ENCODE measurements around the gene RNASE1.
"Not testable (repeated sequence)": the region's sequence is repeated elsewhere in the genome, so short reads cannot be mapped to it uniquely, and the experiment has no call there.

RNASE1 gene

DNA sequence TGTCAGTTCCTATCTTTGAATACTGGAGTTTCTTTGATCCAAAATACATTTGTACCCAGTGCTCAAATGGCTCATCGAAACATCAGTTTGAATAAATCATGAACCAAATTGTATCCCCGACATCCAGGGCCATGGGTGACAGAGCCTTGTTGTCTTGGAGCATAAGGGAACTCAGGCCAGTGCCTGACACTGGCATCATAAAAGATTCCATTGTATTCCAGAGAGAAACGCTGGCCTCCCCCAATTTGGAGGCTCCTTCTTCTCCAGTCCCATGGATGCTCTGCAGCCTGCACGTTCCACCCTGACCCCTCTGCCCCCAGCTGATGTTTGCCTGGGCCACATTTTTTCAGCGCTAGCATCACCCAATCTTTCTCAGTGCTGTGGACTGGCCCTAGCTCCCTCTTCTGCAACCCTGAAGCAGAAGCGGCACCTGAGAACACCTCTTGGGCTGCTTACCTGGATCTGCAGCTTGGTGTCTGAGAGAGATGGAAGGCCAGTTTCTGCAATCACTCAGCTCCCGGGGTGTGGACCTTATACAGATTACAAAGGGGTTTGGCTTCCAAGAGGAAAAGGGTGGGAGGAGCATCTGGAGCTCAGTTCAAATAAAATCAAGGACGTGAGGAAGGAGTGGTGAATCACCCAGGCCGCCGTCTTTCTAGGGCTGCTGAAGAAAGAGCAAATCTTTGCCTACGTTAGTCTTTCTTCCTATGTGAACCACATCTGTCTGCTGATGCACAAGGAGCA, at the start of gene RNASE1:
RNASE1 (minus strand) TSS at position 504 of the 744 bp plus-strand sequence. CDS start 776 bp downstream, outside the sequence.
- no peak for DNase-seq

DNA sequence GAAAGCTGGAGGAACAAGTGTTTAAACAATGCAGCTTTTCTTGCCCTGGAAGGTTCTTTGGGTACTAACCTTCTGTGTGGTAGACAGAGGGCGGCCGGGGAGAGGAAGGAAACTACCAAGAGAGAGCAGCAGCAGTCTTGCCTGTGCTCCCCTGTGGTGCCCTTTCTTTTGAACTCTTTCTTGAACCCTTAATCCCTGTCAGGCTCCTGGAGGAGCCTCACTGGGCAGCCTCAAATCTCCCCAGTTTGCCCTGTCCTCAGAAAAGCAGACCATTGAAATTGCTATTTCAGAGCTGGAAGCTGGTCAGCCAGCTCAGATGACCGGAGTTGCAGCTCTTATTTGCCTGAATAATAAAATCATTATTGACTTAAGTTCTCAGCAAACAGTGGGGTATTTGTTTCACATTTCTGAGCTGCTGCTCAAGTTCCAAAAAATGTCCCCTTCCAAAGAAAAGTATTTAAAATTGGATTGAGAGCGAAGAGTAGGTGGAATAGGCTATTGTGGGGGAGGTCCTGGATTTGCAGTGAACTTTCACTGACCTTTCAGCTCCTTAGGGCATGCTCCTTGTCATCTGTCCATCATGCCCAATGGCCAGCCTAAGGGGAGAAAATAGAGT, 46.4 kb upstream of the RNASE1 start:
- no peak for DNase-seq

DNA sequence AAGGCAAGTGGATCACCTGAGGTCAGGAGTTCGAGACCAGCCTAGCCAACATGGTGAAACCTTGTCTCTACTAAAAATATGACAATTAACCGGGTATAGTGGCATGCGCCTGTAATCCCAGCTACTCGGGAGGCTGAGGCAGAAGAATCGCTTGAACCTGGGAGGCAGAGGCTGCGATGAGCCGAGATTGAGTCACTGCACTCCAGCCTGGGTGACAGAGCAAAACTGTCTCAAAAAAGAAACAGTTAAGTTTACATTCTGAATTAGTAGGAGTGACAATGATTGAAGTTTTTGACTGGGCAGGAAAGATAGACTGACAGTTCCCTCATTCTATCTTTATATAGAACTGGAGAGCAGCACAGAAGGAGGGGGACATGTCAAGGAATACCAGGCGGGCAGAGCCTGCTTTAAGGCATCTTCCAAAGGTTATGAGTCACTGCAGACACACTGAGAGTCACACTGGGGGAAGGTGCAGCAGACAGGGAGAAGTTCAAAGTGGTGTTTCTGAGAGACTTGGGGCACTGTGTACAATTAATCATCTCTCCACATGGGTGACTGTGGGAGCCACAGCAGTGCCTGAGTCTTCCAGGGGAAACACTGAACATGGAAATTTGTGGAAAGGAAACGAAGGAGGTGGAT, 45.8 kb upstream of the RNASE1 start:
- no peak for DNase-seq

DNA sequence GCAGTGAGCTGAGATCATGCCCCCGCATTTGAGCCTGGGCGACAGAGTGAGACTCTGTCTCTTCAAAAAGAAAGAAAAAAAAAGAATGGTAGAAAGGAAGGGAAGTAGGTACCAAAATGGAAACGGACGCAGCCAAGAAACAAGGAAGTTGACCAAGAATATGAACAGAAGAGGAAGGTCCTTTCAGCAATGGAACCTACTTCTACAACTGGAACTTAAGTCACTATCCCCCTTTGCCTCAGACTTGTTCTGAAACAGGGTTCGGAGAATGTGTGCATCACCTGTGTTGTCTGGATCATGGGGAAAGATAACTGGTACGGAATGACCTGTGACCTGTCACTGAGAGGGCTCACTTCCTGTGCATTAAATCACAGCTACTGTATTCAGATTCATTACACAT, 43.9 kb upstream of the RNASE1 start:
- no peak for DNase-seq

DNA sequence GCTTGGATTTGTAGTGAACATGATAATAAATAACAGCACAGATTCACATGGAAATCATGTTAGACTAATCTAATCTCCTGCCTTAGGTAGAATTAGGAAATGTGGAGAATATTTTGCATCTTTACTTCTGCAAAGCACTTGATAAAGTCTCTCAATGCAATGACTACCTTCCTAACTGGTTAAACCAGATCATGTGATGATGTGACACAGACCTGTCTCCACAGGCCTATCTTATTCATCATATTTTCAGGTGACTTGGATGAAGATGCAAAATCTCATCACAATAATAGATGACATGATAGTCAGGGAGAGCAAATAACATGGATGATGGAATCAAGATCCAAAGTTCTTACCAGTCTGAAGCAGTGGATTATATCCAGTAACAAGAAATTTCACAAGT, 38.5 kb upstream of the RNASE1 start:
- no peak for DNase-seq

DNA sequence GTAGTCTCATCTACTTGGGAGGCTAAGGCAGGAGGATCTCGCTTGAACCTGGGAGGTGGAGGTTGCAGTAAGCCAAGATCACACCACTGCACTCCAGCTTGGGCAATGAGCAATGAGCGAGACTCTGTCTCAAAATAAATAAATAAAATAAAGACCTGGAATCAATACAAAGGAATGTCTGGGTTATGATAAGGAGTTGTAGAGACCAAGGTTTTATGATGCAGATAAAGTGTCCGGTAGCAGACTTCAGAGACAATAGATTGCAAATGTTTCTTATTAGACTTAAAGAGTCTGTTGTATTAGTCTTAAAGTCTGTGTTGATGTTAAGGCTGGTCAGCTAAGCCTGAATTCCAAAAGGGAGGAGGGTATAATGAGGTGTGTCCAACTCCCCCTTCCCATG, 35.2 kb upstream of the RNASE1 start:
- DNase-seq: no peak

DNA sequence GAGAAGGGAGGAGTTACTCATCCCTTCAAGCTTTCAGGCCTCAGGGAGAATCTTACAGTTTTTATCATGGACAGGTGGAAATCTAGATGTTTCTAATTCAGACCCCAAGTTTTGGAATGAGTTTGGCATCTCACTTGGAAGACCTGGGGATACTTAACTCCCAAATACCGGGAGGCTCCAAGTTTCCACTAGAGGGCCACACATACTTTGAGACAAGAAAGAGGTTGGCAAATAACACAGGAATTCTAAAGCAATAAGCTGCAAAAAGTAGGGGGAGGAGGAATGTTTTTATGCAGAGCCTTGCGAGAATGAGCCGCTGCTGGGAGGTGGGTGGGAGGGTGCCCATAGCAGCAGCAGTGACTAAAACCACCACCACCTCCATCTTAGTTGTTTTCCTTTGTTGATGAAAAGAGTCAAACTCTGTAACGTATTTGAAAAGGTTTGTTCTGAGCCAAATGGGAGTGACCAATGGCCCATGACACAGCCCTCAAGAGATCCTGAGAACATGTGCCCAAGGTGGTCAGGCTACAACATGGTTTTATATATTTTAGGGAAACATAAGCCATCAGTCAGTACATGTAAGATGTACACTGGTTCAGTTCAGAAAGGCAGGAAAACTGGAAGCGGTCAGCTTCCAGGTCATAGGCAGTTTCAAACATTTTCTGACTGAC, 34.2 kb upstream of the RNASE1 start:
- no peak for DNase-seq

DNA sequence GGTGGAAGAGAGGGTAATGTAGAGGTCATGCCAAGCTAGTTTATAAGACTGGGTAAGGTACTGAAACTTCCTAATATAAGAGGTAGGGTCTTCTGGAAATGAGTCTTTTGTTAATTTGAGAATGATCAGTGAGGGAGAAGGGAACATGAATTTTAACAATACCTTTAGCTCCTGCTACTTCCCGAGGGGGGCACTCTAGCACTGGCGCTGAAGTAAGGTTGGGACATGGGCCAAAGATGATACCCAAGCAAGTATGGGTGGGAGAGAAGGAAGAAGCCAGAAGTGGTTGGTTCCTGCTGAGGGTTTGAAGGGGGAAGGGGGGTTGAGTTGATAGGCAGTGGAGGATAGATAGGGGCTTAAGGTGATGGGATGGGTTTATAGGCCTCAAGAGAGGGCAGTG, 32.3 kb upstream of the RNASE1 start:
- DNase-seq: no peak

DNA sequence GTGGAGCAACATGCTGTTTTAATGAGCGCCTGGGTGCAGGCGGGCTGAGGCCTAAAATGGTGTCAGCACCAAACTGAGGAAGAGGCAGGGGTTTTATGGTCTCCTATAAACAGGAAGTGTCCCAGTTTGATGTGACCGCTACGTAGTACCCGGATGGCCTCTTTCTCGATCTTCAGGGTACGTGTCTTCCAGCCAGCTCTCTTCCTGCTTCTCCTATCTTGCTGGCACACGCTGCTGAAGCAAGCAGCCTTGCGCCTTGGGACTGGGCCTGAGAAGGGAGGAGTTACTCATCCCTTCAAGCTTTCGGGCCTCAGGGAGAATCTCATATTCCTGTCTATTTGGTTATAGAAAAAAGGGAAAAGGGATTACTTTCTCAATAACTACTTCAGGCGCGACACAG, 28.2 kb upstream of the RNASE1 start:
- no peak for DNase-seq

DNA sequence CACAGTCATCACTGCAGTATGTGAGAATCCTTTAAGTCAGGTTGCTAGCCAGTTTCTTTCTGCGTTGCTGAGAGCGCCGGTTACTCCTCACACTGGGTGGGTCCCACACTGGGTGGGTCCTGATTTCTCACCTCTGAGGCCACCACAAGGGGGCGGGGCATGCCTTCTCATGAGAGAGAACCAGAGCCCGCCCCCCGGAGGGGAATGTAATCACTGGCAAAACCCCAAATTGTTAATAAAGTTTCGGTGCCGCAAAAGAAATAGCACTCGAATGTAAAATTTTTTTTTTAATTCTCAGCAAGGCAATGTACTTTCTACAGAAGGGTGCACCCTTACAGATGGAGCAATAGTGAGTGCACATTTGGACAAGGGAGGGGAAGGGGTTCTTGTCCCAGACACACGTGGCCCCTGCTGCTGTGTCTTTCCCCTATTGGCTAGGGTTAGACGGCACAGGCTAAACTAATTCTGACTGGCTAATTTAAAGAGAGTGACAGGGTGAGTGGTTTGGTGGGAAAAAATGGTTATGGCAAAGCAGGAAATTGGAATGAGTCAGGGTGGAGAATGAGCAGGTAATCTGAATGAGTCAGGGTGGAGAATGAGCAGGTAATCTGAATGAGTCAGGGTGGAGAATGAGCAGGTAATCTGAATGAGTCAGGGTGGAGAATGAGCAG, 25.5 kb upstream of the RNASE1 start:
- DNase-seq: not testable (repeated sequence)

DNA sequence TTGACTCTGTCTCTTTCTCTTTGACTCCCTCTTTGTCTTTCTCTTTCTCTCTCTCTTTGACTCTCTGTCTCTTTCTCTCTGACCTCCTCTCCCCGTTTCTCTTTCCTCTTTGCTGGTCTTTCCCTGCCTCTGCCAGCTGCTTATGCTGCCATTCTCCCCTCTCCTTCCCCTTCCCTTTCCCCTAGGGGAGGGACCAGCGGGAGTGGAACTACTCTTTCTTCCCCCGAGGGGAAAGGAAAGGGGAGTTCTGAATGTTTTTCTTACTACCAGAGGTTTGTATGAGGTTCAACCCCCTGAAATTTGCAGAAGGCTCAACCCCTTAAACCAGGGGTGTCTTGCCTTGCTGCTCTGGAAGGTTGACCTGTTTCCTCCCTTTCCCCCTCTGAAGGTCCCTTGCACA, 24.7 kb upstream of the RNASE1 start:
- DNase-seq: no peak

DNA sequence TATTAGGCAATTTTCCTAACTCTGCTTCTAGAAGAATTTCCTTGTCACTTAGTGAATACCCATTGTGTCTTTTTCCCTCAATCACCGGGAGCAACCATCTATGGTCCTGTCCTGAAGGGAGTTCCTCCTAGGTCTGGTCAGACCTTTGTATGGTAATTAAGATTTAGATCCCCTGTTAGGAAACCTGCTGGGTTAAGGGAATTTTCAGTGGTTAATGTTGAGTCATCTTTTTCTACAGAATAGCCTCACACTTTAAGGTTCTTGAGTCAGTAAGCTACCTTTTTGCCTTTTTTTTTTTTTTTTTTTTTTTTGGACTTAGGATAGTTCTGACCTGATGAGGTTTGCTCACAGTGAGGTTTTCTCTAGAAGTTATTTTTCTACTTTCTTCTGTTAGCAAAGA, 24.0 kb upstream of the RNASE1 start:
- not testable (repeated sequence) for DNase-seq

DNA sequence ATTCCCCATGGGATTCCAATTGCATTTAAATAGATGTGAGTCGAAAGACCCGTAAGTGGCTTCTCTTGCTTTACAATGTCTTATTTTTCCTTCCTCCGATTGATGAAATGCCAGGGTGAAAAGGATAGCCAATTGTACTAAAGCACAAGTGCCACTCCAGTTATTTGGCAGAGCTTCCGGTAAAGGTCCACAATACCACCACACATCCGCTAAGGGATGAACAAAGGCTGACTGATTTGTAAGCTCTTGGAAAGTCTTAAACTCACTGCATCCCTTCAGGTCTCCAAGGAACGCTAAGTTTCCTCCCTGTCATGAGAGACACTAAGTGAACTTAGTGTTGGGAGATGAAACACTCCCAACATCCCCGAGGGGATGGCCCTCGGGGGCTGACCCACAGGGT, 21.2 kb upstream of the RNASE1 start:
- no peak for DNase-seq

DNA sequence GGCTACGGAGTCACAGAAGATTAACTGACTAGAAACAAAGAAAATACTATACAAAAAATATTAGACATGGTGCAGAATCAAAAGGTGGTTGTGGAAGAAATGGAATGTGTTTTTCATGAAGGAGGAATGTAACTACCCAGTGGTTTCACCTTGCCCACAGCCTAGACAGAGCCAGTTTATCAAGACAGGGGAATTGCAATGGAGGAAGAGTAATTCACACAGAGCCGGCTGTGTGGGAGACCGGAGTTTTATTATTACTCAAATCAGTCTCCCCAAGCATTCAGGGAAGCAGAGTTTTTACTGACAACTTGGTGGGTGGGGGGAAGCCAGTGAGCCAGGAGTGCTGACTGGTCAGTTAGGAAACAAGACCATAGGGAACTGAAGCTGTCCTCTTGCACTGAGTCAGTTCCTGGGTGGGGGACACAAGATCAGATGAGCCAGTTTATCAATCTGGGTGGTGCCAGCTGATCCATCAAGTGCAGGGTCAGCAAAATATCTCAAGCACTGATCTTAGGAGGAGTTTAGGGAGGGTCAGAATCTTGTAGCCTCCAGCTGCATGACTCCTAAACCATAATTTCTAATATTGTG, 19.0 kb upstream of the RNASE1 start:
- not testable (repeated sequence) for DNase-seq

DNA sequence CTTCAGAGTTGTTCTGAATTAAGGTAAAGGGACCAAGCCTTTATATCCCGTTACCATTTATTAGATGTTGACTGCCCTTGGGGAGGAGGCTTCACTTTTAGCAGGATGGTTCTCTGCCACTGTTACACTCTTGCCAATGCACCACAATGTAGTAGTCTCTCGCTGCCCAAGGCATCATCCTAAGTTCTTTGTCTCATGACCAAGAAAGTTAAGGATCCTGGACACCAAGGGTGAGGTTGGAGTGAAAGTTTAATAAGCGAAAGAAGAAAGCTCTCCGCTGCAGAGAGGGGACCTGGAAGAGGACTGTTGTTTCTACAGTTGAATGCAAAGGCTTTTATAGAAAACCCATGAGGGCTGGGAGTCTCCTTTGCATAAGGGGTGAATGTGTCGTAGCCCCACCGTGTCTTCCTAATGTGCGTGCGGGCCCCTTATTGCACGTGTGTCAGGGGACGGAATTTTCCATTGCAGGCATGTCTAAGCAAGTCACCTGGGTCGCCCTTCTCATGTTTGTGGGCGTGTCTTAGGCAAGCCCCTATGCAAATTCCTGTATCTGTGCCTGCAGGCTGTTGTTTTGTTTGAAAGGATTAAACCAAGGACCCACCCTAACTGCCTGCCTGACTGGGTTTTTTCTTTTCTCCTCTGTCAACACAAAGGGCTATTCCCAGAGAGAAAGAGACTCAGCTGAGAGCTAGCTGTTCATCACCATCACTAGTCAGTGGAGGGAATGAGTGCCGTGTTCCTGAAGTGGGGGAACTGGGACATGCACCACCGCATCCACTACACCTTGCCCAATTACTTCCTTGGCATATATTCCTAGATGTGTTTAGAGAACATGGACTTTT, 17.6 kb upstream of the RNASE1 start:
- DNase-seq: no peak

DNA sequence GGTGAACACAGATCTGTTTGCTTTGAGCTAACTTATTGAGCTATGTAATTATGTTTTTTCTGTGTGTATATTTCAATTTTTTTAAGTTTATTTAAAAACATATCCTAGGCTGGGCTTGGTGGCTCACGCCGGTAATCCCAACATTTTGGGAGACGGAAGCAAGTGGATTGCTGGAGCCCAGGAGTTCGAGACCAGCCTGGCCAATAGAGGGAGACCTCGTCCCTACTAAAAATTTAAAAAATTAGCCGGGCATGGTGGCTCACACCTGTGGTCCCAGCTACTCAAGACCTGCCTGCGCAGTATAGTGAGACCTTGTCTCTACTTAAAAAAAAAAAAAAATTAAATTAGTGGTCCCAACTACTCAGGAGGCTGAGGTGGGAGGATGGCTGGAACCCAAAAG, 16.2 kb upstream of the RNASE1 start:
- DNase-seq: no peak

DNA sequence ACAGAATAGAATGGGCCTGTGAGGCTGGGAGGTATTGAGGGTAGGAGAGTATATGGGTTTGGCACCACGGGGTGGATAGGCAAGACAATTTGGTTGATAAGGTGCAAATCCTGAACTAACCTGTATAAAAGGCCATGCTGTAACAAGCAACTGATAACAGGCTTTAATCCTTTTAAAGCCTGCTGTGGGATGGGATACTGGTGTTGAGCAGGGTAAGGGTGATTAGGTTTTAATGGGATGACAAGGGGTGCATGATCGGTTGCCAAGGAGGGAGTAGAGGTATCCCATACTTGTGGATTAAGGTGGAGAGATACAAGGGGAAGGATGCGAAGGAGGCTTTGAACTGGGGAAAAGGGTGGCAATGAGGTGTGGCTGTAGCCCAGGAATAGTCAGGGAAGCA, 13.3 kb upstream of the RNASE1 start:
- not testable (repeated sequence) for DNase-seq

DNA sequence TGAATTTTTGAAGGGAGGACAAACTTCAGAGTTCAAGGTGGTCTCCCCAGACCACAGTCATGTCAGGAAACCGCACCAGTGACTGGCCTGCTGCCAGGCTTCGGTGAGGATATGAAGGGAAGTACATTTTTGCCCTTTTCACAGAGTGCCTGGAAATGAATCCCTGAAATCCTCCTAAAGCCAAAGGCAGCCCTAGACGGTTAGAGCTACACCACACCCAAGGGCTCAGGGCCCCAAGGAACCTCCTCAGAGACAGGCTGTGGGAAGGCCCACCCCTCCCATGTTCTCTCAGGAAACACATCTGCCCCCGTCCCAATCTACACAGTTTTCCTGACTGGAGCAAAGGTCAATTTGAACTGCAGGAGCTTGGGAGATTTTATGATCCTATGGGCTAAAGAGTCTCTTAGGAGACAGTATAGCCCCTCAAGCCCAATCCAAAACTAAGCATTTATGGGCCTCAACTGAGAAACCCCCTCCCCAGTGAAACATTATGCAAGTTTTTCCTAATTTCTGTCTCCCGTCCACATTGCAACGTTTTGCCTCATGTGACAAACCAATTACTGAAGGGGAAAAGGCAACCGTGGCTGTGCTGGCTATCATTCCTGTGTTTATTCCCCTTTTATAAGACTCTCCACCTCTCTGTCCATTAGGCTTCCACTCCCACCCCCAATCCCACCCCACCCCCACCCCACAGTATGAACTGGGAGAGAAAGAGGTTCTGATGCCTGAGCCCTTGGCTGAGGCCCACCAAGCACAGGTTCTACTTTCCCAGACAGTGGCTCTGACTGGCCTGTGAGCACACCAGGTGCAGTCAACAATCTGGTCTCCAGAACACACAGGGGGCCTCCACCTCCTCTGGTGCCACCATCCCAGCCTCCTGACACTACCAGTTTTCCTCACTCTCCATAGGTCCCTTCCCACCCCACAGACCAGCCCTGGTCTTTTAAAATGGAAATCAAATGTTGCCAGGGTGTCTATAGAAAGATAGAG, 9.6 kb upstream of the RNASE1 start:
- no peak for DNase-seq

DNA sequence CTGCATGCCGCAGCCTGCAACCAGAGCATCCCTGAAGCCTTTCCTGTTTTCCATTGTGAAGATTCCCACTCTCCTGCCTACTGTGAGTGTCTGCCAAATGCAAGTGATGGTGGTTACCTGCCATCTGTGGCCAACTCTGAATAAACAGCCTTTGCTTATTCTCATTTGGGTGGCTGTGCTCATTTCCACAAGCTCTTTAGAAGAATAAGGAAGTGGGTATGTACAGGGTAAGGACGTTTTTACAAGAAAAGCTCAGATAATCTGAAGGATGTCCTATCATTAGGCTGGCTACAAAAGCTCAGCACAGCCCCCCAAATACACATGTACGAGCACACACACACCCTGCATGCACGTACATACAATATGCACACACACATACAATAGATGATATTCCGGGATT, 7.3 kb upstream of the RNASE1 start:
- no peak for DNase-seq

DNA sequence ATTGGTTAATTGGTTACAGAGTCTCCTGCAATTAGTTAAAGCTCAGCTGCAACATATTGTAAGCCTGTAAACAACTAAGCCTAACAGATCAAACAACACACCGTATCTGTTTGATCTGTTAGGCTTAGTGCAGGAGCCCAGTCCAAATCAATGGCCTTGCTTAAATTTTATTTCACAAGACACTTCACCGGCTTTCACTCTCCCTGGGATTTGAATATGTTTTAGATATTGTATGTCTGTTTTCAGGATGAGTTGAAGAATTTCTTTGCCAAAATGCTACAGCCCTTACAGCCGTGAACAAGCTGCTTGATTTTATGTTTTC, 5.5 kb upstream of the RNASE1 start:
- no peak for DNase-seq

Data from NCI-H510A treated with DMSO at 0.1 percent for 48 hours (cell line).